ENCODE measurements around the gene FRMD4A. TPM values are rescaled to one million over a fixed set of nuclear protein-coding genes. Genes with fewer than 3 reads are reported as not detected.

Gene FRMD4A
- total RNA-seq, 1 donor from 2014 or later: 33.3 TPM

- DNase-seq: no peak
Observed at GRCh38 chr10:13743101-13743693, 587.5 kb downstream of the FRMD4A start.

DNA sequence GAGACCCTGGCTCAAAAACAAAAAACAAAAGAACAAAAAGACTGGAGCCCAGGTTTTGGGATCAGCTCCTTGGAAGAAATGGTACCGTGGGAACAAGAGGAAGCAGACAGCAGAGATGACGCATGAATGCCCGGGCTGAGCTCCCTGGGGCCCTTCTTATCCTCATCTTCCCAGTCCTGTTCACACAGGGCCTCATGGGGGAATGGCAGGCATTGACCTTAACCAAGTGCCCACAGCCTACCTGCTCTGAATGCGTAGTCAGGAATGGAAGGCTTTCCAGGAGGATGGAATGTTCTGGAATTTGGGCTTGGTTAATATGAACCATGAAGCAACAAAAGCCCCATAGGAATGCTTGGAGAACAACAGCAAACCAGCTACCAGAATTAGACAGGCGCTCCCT, 589.3 kb downstream of the FRMD4A start:
- DNase-seq: no peak

DNA sequence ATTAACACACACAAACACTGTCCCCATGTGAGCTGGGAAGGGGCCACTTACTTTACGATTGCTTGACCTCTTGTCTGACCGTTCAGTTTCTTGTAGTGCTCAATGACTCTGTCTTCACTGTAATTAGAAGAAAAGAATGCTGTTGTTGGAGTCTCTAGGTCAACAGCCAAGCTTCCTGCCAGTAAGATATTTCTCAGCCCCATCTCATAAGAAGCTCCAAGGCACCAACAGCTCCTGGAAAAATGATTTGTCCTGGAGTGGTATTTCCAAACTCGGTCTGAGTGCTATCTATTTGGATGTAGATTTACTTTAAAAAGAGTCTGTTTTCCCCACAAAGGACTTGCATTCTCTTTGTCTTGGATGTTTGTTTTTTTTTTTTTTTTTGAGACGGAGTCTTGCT, 590.3 kb downstream of the FRMD4A start:
- DNase-seq: no peak

DNA sequence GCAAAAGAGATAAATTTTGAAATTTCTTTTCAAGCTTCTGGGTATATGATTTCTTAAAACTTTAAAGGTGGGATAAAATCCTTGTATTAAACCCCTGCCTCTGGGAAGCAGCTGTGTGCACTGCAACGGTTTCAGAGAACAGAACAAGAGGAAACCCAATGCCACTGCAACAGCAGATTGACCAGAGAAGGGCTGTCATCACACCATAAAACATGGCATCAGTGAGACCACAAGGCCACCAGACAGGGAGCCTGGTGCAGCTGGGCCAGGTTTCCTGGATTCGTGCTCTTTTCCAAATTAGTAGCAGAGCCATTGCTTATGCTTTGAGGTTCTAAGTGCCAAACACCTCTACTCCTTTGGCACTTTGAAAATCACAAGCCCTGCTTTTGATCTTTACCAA, 591.5 kb downstream of the FRMD4A start:
- no peak for DNase-seq

DNA sequence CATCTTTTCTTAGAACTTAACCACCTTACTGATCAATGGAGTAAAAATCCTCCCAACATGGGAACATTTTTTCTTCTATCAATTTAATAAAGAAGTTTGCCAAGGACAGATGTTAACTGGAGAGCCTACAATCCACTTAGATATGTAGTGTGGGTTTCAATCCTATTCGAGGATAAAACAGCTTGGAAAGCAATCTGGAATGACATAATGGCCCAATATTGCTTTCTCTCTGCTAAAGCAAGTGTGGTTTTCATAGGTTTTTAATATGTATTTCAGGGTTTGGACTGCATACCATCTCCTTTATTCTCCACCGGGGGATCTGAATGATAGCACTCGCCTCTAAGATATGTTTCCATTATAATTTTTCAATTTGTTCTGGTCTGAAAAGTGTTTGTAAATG, 594.2 kb downstream of the FRMD4A start:
- no peak for DNase-seq

DNA sequence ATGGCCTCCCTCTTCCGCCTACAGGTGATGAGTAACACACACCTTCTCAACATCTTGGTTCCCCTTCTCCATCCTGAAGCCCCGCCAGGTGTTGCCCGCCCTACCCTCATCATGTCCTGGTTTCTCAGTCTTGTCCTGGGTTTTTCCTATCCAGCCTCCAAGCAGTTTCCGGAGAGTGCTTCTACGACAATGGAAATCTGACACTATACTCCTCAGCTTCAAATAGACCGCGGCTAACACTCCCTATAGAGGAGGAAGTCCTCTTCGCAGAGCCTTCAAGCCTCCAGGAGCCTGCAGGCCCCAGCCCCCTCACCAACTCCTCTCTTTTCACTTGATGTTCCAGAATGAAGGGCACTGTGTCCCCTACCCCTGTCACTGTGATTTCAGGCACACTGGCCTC, 596.6 kb downstream of the FRMD4A start:
- no peak for DNase-seq

DNA sequence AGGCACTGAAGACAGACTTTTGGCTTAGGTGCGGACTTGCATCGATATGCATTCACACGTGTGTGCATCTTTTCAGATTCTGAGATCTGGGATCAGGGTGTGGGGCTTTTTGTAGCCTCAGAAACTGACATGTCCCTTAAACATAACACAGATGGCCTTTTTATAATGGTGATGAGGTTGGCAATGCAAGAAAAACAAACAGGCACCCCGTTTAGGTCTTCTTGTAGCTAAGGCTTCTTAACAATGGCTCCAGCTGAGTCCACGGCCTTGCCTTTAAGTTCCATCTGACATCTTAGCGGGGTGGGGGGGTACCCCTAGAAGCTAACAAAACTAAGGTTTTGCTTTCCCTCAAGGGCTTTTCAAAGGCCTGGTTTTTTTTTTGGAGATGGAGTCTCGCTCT, 597.7 kb downstream of the FRMD4A start:
- DNase-seq: no peak

GRCh38 chr10:13732465-13732881, 598.3 kb downstream of the FRMD4A start:
- no peak for DNase-seq

GRCh38 chr10:13731799-13732198, 598.9 kb downstream of the FRMD4A start:
- no peak for DNase-seq

GRCh38 chr10:13730956-13731355, 599.8 kb downstream of the FRMD4A start:
- DNase-seq: no peak

- DNase-seq: no peak
Observed at GRCh38 chr10:13730306-13730652, 600.4 kb downstream of the FRMD4A start.

DNA sequence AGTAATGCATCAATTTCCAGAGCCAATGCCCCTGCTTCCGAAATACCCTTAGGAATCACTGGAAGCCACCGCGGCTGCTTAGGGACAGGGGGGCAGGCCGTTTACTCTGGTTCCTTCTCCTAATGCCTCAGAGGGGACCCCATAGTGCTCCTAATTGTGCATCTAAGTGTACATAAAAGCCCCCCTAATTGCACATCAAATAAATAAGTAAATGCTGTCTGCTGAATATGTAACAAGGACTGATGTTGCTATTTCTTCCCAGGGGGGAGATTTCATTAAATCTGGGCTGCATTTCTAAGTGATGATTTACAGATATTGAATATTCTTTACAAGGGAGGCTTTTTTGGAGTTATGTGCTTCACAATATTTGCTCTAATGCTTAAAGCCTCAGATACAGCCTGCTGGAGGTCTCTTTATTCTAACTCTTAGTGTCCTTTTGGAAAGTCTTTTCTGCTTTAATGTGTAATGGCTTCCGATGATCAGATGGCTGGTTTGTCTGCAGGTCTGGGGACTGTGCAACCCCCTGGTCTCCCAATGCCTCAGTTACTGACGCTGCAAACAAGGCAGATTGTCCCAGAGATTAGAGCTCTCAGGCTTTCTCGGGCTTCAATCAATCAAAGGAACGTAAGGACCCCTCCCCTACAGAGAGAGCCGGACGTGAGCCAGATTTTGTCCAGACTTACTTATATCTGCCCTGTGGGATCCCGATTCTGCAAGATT, 601.0 kb downstream of the FRMD4A start:
- DNase-seq: no peak

DNA sequence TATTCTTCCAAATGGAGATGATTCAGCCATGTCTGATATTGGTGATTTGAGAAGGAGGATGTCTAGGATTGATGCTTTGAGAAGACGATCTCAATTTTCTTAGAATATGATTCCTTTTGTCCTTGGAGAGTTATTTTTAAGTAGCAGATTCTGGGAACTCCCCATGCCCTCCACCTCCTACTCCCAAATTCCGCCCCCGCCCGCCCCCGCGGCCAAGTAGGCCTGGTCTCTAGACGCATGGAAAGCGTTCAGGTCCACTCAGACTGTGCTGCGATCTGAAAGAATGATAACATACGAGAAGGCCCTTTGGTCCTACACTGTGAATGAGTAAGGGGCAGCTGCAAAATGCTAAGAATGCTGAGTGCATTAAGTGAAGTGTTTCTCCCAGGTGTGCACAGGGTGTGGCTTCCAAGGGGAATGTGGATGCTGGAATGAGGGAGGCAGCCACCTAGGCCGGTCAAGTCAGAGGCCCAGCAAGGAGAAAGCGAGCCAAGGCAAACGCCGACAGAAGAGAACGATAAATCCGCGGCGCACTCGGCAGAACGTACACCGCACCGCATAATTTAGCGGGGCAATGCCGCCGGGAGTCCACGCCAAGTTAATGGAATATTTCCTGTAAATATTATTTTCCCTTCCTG, 601.7 kb downstream of the FRMD4A start:
- no peak for DNase-seq

DNA sequence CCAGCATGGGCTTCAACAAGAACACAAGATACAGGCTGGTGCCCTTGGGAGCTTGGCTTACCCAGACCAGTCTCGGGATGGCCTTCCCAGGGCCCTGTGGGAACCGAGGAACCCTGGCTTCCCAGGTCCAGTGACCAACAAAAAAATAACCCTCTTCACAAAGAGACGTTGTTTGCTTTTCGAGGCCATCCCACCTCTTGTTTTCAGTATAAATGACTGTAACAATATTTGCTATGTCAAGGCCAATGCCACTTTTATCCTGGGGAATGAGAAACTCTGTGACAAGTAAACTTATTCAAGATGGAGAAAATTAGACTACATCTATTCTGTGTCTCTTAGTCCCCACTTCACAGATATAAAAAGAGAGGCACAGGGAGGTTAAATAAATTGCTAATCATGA, 605.1 kb downstream of the FRMD4A start:
- DNase-seq: no peak

DNA sequence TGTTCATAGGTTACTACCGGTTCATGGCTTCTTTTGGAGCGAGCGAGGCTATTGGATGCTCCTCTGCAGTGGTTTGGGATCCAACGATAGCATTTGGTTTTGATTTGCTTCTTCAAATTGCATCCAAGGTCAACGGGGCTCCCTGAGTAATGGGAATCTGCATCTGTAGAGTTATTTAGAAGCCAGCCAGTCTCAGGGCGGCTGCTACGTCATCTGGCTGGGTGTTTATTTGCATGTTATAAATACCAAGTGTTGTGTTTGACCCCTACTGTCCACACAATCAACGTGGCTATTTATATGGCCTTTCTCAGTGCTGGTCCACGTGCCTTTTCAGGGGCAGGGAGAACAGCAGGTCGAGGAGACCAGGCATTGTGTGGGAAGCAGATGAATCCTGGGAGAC, 606.2 kb downstream of the FRMD4A start:
- peak; percentile 92 for DNase-seq

DNA sequence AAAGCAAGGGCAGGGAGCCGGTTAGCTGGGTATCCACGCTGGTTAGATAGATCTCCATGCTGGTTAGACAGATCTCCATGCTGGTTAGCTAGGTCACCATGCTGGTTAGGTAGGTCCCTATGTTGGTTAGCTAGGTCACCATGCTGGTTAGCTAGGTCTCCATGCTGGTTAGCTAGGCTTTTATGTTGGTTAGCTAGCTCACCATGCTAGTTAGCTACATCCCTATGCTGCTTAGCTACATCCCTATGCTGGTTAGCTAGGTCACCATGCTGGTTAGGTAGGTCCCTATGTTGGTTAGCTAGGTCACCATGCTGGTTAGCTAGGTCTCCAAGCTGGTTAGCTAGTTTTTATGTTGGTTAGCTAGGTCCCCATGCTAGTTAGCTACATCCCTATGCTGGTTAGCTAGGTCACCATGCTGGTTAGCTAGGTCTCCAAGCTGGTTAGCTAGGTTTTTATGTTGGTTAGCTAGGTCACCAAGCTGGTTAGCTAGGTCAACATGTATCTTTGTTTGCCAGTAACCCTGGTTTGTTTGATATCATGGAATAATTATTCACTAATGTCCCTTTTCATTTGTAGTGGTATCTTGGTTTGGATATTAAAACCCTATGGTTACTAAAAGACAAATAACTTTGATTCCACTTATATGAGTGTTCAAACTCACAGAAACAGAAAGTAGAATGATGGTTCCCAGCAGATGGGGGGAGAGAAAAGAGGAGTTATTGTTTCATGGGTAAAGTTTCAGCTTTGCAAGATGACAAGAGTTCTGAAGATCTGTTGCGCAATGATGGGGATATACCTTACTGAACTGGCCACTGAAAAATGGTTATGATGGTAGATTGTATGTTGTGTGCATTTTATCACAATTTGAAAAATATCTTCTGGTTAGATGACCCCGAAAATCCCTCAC, 607.7 kb downstream of the FRMD4A start:
- no peak for DNase-seq

- no peak for DNase-seq
Observed at GRCh38 chr10:13721486-13721885, 609.2 kb downstream of the FRMD4A start.

DNA sequence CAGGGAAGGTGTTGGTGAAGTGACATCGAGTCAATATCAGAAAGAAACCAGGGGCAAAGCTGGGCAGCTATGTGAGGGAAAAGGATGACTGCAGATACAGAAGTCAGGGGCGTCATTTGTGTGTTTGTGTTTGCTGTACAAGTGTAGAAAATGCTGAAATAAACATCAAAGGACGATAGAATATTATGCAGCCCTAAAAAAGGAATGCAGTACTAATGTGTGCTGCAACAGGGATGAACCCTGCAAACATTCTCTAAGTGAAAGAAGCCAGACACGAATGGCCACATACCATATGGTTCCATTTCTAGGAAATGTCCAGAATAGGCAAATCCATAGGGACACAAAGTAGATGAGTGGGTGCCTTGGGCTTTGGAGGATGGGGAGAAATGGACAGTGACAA, 610.0 kb downstream of the FRMD4A start:
- no peak for DNase-seq

DNA sequence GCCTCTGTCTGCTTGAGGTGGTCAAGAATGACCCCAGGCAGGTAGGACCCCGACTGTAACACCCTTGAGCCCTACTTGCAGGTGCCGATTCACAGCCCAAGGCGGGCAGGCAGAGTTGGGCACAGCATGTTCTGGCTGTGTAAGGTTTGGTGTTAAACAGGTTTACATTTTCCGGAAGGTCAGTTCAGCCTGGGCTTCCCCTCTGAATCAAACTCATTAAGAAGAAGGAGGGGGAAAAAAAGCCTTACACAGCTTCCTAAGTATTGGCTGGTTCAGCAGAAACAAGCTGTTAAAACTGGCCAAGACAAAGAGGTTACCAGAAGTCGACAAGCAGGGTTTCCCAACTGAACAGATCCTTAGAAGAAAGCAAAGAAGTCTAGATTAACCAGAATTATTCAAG, 611.3 kb downstream of the FRMD4A start:
- no peak for DNase-seq

DNA sequence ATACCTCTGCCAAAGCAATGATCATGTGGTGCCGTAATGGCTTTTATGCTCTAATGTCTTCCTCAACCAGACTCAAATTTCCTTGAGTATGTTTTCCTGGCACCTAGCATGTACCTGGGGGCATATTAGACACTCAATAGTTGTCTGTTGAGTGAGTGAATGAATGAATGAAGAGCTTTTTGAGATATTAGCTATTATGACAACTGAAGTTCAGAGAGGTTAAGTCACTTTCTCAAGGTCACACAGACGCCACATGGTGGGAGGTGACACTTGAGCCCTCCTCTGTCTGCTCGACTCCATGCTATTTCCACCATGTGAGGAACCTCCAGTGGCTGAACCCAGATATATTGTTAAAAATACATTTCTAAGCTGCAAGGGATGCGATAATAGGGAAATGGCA, 611.9 kb downstream of the FRMD4A start:
- DNase-seq: no peak

DNA sequence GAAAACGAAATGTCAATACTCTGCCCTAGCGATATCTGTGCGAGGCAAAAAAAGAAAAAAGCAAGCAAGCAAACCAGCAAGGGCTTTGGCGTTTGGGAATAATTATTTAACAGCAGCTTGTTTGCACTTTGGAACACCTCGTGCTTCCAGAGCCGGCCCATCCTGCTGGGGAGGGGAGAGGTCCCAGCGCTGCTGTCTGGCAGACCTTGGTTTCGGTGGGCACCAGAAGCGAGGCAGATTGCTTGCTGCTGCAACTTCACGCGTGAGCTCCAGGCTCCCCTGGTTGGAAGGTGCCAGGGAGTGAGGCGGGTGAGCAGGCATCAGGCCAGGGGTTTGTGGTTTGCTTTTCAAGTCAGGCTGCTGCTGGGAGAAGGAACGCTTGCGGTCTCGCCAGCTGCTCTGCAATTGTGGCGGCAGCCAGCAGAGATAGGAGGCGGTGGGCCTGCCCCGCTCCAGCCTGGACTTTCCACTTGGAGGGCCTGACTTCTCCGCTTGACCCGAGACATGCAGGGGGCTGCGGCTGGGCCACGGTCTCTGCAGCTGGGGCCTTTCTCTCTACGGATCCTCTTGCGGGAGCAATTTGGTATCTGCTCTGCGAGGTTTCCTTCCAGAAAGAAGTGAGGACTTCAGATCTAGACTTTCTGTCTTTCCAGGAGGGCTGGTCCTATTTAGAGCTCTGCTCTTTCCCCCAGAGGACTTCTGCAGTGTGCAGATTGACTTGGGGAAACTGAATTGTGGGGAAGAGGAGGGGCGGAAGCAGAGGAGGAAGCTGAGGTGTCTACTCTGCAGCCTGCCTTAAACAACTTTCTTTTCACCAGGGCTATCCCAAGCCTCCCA, 612.6 kb downstream of the FRMD4A start:
- peak; percentile 51 for DNase-seq

DNA sequence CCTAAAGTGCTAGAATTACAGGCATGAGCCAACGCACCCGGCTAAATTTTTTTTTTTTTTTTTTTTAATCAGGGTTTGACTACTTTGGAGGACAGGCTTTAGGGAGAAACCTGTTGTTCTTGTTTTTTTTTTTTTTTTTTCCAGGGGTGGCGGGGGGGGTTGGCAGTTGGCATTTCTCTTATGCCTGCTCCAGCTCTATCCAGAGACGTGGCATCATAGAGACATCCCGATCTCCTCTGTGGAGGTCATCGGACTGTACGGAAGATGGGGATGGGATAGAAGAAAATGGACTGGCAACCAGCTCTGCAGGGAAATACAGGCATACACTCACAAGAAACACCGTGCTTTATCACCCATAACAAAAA, 613.2 kb downstream of the FRMD4A start:
- no peak for DNase-seq

Measured in skin of body (tissue), 2 donors.